Activated naive CD8-positive, alpha-beta T cell treated with anti-CD3 and anti-CD28 coated beads, Interleukin-2, amount 10 ng/mL, durations not matched to agents 7 days and 5 days (primary cell): ENCODE measurements around the gene SH2D5. TPM values are rescaled to one million over a fixed set of nuclear protein-coding genes. Genes with fewer than 3 reads are reported as not detected.

ENCODE experiments used
- ATAC-seq: fragments of 150-1000 bp; cut with Tn5 transposase; one replicate; pipeline ENCODE4 v1.10.0; 2021; ENCODE audit warnings: low read depth, moderate library complexity
- POLR2A ChIA-PET: fragments of 350-600 bp; sonication (Branson Sonifier 250); formaldehyde crosslinking; loops from one replicate; lab custom pipeline; 2021; ENCODE audit warnings: antibody characterized with exemption; lab: Charles Lee
- DNase-seq: peaks from one replicate; pipeline ENCODE4 v3.0.0; 2021
- H3K27ac Mint-ChIP-seq: one replicate; pipeline ENCODE4 v1.8.0; 2022; ENCODE audit warnings: mild to moderate bottlenecking, mixed read lengths
- H3K27me3 Mint-ChIP-seq: one replicate; pipeline ENCODE4 v1.8.0; 2022; ENCODE audit warnings: mild to moderate bottlenecking, moderate library complexity, mixed read lengths
- H3K36me3 Mint-ChIP-seq: one replicate; pipeline ENCODE4 v1.8.0; 2021; ENCODE audit warnings: mild to moderate bottlenecking, mixed read lengths
- H3K4me1 Mint-ChIP-seq: one replicate; pipeline ENCODE4 v1.8.0; 2021; ENCODE audit warnings: mixed read lengths
- H3K4me3 Mint-ChIP-seq: one replicate; pipeline ENCODE4 v1.8.0; 2022; ENCODE audit warnings: mild to moderate bottlenecking, moderate library complexity, mixed read lengths
- H3K9me3 Mint-ChIP-seq: one replicate; pipeline ENCODE4 v1.8.0; 2021; ENCODE audit warnings: mixed read lengths
- total RNA-seq, 2 experiments: library from RNA; stranded (reverse); gene quantifications; one replicate each; pipeline ENCODE4 v1.2.3, GENCODE V29; 2021

SH2D5 gene
- total RNA-seq, 2 experiments from 2014 or later = 0.11 to 0.14 TPM

GRCh38 chr1:20733360-20733975 is 965 bp upstream of the SH2D5 start:
- no peak for DNase-seq
- Mint-ChIP-seq H3K9me3 (no peaks in the 10 kb centered on the region), H3K36me3 (peaks cover 16% of the 10 kb centered on the region), H3K27ac (no peak overlapping the region), H3K27me3 (peaks cover 27% of the 10 kb centered on the region), H3K4me3 (peak overlapping the region; percentile 80), H3K4me1 (peaks cover 14% of the 10 kb centered on the region)
- ATAC-seq = no peak
- POLR2A ChIA-PET = interaction anchor here (0.8 to 1.0 kb wide), 2 partner anchors 17 to 53 kb away, joined by 5 to 6 read pairs; partner anchors contain the start of gene HP1BP3

DNA sequence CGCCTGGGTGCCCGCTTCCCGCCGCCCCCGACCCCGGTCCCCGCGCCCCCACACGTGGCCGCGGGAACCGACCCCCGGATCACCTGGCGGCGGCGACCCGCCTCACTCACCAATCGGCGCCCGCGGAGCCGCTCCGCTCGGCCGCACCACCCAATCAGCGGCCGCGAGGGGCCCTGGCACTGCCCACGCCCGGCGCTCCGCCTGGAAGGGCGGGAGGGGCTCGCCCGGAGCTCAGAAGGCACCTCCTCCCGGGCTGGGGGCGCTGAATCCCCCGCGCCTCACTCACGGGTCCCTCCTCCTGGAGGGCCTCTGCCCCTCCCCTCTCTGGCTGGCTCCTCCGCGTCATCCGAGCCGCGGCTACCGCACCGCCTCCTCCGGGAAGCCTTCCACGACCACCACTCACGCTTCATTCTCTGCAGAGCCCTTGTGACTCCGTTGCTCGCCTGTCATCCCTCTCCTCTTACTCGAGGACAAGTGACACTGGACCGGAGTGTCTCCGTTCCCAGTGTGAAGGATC is 374 bp downstream of the SH2D5 start:
- ATAC-seq = peak; percentile 59
- POLR2A ChIA-PET = no interaction called here
- DNase-seq = peak; percentile 75
- Mint-ChIP-seq H3K36me3 (peaks cover 4% of the 10 kb centered on the region), H3K27ac (no peak overlapping the region), H3K4me3 (peak overlapping the region; percentile 80), H3K4me1 (peaks cover 12% of the 10 kb centered on the region), H3K9me3 (no peaks in the 10 kb centered on the region), H3K27me3 (peaks cover 31% of the 10 kb centered on the region)

DNA sequence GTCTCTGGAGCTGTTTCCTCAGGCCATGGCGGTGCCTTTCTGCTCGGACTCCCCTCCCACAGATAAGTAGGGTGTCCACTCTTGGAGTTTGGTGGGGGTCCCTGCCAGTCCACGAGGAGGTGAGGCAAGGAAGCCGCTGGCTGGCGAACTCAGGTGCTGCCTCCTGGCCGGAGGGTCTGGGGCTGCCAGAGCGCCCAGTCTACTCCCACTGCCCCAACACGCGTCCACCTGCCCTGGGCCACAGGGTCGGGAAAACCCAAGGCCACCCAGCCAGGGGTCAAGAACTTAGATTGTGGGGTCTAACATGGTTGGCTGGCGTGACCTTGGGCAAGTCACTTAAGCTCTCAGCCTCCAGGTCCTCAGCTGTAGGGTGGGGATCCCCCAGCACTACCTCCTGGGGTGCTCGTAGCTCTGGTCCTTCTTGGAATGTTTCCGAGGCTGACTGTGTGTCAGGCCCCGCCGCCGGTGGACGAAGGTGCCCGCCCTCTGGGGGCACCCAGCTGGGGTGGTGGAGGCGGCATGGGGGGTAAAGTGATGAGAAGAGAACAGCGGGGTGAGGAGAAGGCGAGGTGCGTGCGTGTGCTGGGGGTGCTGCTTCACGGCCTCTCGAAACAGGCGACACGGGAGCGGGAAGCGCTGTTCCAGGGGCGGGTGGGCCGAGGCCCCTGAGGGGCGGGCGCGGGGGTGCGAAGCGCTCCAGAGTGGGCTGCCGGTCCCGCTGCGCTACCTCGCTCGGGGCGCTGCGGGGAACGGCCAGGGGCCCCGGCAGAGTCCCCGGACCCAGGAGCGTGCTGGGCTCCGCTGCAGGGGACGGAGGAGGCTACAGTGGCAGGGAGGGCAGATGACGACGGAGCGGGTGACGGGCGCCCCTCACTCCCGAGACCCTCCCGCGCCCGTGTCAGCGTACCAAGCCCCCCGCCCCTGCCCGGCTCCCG is 1.2 kb downstream of the SH2D5 start:
- Mint-ChIP-seq H3K4me3 (peak overlapping the region; percentile 80), H3K27ac (no peak overlapping the region), H3K36me3 (peaks cover 2% of the 10 kb centered on the region), H3K27me3 (peaks cover 31% of the 10 kb centered on the region), H3K9me3 (no peaks in the 10 kb centered on the region), H3K4me1 (peaks cover 12% of the 10 kb centered on the region)
- DNase-seq (peak; percentile 51), ATAC-seq (peak; percentile 15)
- POLR2A ChIA-PET = no interaction called here

- peaks cover 12% of the 10 kb centered on the region for H3K4me1 Mint-ChIP-seq
- peaks cover 2% of the 10 kb centered on the region for H3K36me3 Mint-ChIP-seq
- POLR2A ChIA-PET = no interaction called here
- H3K27me3 Mint-ChIP-seq = peaks cover 31% of the 10 kb centered on the region
- DNase-seq = no peak
- no peaks in the 10 kb centered on the region for H3K9me3 Mint-ChIP-seq
- no peak overlapping the region for H3K27ac Mint-ChIP-seq
- ATAC-seq = no peak
- no peak overlapping the region for H3K4me3 Mint-ChIP-seq
Measured at GRCh38 chr1:20730690-20731056, 1.8 kb downstream of the SH2D5 start.

- no peaks in the 10 kb centered on the region for H3K36me3 Mint-ChIP-seq
- ATAC-seq (no peak), DNase-seq (peak; percentile 28)
- POLR2A ChIA-PET = no interaction called here
- H3K9me3 Mint-ChIP-seq = no peaks in the 10 kb centered on the region
- peaks cover 31% of the 10 kb centered on the region for H3K27me3 Mint-ChIP-seq
- peak overlapping the region; percentile 52 for H3K4me3 Mint-ChIP-seq
- no peak overlapping the region for H3K27ac Mint-ChIP-seq
- peaks cover 12% of the 10 kb centered on the region for H3K4me1 Mint-ChIP-seq
Measured at GRCh38 chr1:20729990-20730689, 2.4 kb downstream of the SH2D5 start.

DNA sequence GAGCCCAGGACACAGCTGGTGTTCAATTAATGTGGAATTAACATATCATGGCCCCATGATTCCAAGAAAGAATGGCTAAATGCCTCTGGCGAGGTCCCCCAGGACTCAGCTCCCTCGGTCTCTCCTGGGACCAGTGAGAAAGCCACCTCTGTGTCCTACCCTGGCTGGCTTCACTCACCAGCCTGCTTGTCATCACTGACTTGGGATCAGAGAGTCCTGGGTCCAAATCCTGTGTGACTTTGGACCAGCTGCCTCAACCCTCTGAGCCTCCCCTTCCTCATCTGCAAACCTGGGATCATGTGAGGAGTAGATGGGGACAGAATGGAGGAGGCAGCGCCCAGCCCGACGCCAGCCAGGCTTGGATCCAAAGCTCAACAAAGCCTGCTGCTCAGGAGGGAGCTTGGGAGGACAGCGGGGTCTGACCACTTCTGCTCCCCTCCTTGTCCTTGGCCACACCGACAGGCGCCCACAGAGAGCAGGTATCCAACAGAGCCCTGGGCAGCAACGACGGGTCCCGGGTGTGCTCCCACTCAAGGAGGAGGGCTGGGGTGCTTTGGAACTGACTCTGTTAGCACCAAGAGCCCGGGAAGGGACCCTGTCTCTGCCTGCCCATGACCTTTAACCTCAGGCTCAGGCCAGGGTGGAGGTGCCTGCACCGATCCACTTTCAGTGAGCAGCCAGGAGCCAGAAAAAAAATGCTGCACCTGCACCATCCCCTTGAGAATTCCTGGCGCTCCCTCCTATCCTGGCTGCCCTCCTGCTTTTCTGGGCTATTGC is 3.2 kb downstream of the SH2D5 start:
- Mint-ChIP-seq H3K27ac (no peak overlapping the region), H3K9me3 (no peaks in the 10 kb centered on the region), H3K4me3 (no peak overlapping the region), H3K36me3 (no peaks in the 10 kb centered on the region), H3K4me1 (peaks cover 12% of the 10 kb centered on the region), H3K27me3 (peaks cover 31% of the 10 kb centered on the region)
- POLR2A ChIA-PET = no interaction called here
- DNase-seq (peak; percentile 29), ATAC-seq (no peak)

DNA sequence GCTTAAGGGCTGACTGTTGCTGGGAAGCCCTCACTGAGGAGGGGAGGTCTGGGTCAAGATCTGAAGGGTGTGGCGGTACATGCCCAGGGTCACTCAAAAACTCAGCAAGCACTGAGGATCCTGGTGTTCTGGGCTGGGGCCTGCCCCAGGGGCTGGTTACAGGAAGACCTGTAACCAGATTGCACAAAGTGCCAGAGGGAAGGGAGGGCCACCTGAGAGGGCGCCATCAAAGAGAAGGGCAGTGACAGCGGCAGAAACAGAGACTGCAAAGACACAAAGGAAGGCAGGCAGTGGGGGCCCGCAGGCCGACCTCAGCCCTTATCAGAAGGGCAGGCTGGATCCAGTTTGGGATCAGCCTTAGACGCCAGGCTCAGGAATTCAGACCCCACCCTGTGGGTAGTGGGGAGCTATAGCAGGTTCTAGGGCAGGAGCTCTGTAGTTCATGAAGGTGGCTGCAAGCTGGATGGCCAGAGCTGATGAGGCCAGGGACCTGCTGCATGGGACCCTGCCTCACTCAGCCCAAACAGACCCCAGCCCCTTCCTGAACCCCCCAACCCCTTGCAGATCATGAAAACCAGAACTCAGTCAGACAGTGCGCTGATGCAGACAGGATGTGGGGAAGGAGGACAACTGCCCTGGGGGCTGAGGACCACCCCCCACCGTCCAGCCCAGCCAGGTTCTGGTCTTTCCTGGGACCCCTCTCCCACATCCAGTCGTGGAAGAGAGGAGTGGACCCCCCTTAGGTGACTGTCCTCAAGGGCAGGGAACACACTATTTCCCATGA is 3.9 kb downstream of the SH2D5 start:
- Mint-ChIP-seq H3K36me3 (no peaks in the 10 kb centered on the region), H3K9me3 (no peaks in the 10 kb centered on the region), H3K27me3 (peaks cover 31% of the 10 kb centered on the region), H3K4me3 (no peak overlapping the region), H3K27ac (no peak overlapping the region), H3K4me1 (peaks cover 12% of the 10 kb centered on the region)
- DNase-seq (peak; percentile 24), ATAC-seq (no peak)
- POLR2A ChIA-PET = no interaction called here

DNA sequence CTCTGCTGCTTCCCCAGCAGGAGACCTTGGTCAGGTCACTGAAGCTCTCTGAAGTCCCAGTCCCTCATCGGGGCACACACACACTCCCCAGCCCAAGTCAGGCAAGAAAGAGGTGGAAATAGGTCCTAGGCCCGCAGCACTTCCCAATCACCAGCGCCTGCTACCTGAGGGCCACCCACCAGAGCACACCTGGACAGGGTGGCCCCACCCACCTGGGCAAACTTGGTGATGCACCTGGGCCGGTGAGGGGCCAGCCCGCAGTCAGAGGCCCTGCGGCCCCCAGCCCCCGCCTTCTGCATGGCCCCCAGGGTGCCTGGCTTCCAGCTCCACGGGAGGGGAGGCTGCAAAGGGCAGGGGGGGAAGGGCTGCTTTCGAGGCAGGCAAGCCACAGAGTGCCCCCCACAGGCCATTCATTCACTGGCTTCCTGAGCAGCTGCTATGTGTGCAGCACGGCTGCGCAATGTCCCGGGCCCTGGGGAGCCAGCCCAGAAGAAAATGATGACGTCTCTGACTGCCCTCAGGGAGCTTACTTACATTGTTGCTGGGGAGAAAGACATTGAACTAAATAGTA is 4.7 kb downstream of the SH2D5 start:
- H3K27ac Mint-ChIP-seq = no peak overlapping the region
- peak; percentile 29 for DNase-seq
- POLR2A ChIA-PET = interaction anchor here (0.5 kb wide), 1 partner anchor 33 kb away, joined by 4 read pairs; no protein-coding TSS in a partner anchor
- H3K27me3 Mint-ChIP-seq = peaks cover 31% of the 10 kb centered on the region
- H3K36me3 Mint-ChIP-seq = no peaks in the 10 kb centered on the region
- peaks cover 10% of the 10 kb centered on the region for H3K4me1 Mint-ChIP-seq
- H3K4me3 Mint-ChIP-seq = no peak overlapping the region
- ATAC-seq = no peak
- no peaks in the 10 kb centered on the region for H3K9me3 Mint-ChIP-seq

DNA sequence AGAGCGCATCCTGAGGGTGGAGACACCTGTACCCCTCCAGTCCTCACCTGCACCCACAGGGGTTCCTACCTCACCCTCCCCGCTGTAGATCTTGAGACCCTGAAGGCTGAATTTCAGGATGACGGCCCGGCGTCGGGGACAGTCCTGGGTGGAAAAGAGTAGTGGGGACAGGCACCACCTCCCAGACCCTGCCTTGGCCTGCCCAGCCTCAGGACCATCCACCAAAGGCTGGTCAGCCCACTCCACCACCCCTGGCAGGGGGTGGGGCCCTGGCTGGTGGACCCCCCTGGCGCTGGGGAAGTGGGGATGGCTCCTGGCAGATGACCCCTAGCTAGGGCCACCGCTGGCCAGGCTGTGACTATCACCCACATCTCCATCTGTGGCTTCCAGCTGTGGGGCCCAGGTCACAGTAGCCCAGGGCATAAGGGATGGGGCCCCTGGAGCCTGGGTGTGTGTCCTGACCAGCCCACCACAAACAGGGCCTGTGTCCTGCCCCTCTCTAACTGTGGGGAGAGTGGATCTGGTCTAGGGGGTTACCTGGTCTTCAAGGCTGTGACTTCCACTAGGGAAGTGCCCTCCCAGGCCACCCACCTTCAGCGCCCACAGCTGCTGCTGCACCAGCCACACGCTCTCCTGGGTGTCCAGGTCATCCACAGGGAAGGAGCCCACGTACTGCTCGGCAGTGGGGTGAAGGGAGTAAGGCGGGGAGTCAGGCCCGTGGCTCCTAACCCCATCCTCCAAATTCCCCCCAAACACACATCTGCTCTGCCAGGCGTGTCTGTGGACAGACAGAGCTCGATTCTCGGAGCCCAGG is 5.4 kb downstream of the SH2D5 start:
- Mint-ChIP-seq H3K4me1 (peaks cover 7% of the 10 kb centered on the region), H3K27ac (no peak overlapping the region), H3K4me3 (no peak overlapping the region), H3K27me3 (peaks cover 31% of the 10 kb centered on the region), H3K36me3 (no peaks in the 10 kb centered on the region), H3K9me3 (no peaks in the 10 kb centered on the region)
- POLR2A ChIA-PET = interaction anchor here (0.7 kb wide), 1 partner anchor 1238 kb away, joined by 3 read pairs; no protein-coding TSS in a partner anchor
- peak; percentile 26 for DNase-seq
- no peak for ATAC-seq

GRCh38 chr1:20726118-20726911 is 6.2 kb downstream of the SH2D5 start:
- Mint-ChIP-seq H3K27me3 (peaks cover 29% of the 10 kb centered on the region), H3K4me3 (no peak overlapping the region), H3K4me1 (peaks cover 5% of the 10 kb centered on the region), H3K27ac (no peak overlapping the region), H3K36me3 (no peaks in the 10 kb centered on the region), H3K9me3 (no peaks in the 10 kb centered on the region)
- POLR2A ChIA-PET = interaction anchor here (0.7 kb wide), 1 partner anchor 1238 kb away, joined by 3 read pairs; no protein-coding TSS in a partner anchor
- no peak for ATAC-seq
- DNase-seq = peak; percentile 28
